ENCODE measurements around the gene FADD. TPM values are rescaled to one million over a fixed set of nuclear protein-coding genes. Genes with fewer than 3 reads are reported as not detected.

FADD gene, protein sequence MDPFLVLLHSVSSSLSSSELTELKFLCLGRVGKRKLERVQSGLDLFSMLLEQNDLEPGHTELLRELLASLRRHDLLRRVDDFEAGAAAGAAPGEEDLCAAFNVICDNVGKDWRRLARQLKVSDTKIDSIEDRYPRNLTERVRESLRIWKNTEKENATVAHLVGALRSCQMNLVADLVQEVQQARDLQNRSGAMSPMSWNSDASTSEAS
- total RNA-seq: 29.5 and 30.3 TPM in 2 replicates

DNA sequence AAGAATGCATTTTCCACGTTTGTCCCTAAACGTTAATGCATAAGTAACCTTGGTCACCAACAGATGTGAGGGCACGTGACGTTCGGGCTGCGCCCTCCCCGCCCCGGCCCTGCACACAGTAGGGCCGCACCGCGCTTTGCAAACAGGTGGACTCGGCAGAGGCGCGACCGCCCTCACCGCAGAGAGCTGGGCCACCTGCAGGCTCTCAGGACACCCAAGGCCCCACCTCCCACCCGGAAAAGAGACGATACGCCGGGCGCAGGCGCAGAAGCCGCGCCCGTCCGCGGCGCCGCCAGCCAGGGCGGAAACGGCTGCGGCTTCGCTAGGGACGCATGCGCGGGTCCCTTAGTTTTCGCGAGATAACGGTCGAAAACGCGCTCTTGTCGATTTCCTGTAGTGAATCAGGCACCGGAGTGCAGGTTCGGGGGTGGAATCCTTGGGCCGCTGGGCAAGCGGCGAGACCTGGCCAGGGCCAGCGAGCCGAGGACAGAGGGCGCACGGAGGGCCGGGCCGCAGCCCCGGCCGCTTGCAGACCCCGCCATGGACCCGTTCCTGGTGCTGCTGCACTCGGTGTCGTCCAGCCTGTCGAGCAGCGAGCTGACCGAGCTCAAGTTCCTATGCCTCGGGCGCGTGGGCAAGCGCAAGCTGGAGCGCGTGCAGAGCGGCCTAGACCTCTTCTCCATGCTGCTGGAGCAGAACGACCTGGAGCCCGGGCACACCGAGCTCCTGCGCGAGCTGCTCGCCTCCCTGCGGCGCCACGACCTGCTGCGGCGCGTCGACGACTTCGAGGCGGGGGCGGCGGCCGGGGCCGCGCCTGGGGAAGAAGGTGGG lies at the start of gene FADD:
FADD (plus strand) TSS at position 377 of the 831 bp plus-strand sequence; CDS start at position 541, 164 bp downstream.

Other genes starting within 250 kb of the FADD start
- 3.8 and 16.4 TPM in 2 replicates for gene ANO1, start 125.0 kb upstream of the FADD start, total RNA-seq
- 35.3 and 41.6 TPM in 2 replicates for gene PPFIA1, start 67.4 kb downstream of the FADD start, total RNA-seq
- 502 and 529 TPM in 2 replicates for gene CTTN, start 195.2 kb downstream of the FADD start, total RNA-seq

All from aortic smooth muscle cell (primary cell).